ENCODE results near the gene LRRN4.

The LRRN4 gene

GRCh38 chr20:6045566-6045965 lies 8.3 kb downstream of the LRRN4 start:
- no peak for DNase-seq (ENCODE audit: extremely low read depth, insufficient read length)
- no peak overlapping the region for H3K4me3 ChIP-seq (replicated peaks; ENCODE audit: low read depth, low read length)
- no peaks in the 10 kb centered on the region for H3K27me3 ChIP-seq (replicated peaks; ENCODE audit: control insufficient read depth, insufficient read depth, low read length)
- H3K36me3 ChIP-seq (ENCODE audit: control insufficient read depth, insufficient read depth, low read length): peaks cover 3% of the 10 kb centered on the region
- TF ChIP-seq CTCF (IDR thresholded peaks at IDR 0.05; ENCODE audit: insufficient read depth, low read length, poor library complexity, severe bottlenecking): no peak

DNA sequence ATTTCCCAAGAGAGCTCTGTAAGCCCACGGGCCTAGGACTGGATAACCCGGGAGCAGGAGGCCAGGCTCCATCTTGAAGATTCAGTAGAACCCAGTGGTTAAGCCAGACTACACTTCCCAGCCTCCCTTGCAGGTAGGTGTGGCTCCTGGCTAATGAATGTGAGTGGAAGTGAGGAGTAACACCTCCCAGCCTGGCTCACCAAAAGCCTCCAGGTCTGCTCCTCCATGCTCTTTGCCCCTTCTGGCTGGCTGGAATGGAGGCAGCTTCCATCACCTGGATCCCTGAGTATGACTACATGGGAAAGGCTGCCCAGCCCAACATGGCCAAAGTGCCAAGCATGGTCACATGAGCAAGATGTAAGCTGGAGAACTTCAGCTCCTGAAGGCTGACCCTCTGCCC lies 9.7 kb downstream of the LRRN4 start:
- Histone ChIP-seq H3K27me3 (replicated peaks; ENCODE audit: control insufficient read depth, insufficient read depth, low read length) (no peaks in the 10 kb centered on the region), H3K36me3 (ENCODE audit: control insufficient read depth, insufficient read depth, low read length) (peaks cover 3% of the 10 kb centered on the region), H3K4me3 (replicated peaks; ENCODE audit: low read depth, low read length) (no peak overlapping the region)
- DNase-seq (ENCODE audit: extremely low read depth, insufficient read length): no peak
- TF ChIP-seq CTCF (IDR thresholded peaks at IDR 0.05; ENCODE audit: insufficient read depth, low read length, poor library complexity, severe bottlenecking): no peak

DNA sequence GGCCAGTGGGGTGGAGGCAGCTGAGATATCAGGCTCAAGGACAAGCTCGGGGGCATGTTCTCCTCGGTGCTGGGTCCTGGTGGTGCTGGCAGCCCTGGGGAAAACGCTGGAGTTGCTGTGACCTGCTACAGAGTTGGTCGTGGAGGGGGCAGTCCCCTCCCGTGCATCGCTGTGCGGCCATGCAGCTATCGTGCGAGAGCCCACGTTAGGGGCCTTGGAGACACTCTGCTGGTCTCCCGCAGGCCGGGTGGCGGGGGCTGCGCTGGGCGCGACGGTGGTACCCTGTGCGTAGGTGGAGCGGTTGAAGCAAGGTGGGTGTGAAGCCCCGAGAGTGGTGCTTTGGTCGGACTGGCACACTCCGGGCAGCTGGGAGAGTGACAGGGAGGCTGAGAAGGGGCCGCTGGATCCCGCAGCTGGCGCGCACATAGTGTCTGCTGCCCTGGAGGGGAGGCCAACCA lies 12.0 kb downstream of the LRRN4 start:
- no peak for DNase-seq (ENCODE audit: extremely low read depth, insufficient read length)
- no peak for TF ChIP-seq CTCF (IDR thresholded peaks at IDR 0.05; ENCODE audit: insufficient read depth, low read length, poor library complexity, severe bottlenecking)
- no peaks in the 10 kb centered on the region for H3K27me3 ChIP-seq (replicated peaks; ENCODE audit: control insufficient read depth, insufficient read depth, low read length)
- peaks cover 7% of the 10 kb centered on the region for H3K36me3 ChIP-seq (ENCODE audit: control insufficient read depth, insufficient read depth, low read length)
- no peak overlapping the region for H3K4me3 ChIP-seq (replicated peaks; ENCODE audit: low read depth, low read length)

GRCh38 chr20:6040958-6041807 lies 12.7 kb downstream of the LRRN4 start:
- TF ChIP-seq CTCF (IDR thresholded peaks at IDR 0.05; ENCODE audit: insufficient read depth, low read length, poor library complexity, severe bottlenecking): no peak
- no peak for DNase-seq (ENCODE audit: extremely low read depth, insufficient read length)
- Histone ChIP-seq H3K4me3 (replicated peaks; ENCODE audit: low read depth, low read length) (no peak overlapping the region), H3K36me3 (ENCODE audit: control insufficient read depth, insufficient read depth, low read length) (peaks cover 7% of the 10 kb centered on the region), H3K27me3 (replicated peaks; ENCODE audit: control insufficient read depth, insufficient read depth, low read length) (no peaks in the 10 kb centered on the region)

GRCh38 chr20:6040540-6040939 lies 13.3 kb downstream of the LRRN4 start:
- Histone ChIP-seq H3K36me3 (ENCODE audit: control insufficient read depth, insufficient read depth, low read length) (peaks cover 7% of the 10 kb centered on the region), H3K27me3 (replicated peaks; ENCODE audit: control insufficient read depth, insufficient read depth, low read length) (no peaks in the 10 kb centered on the region), H3K4me3 (replicated peaks; ENCODE audit: low read depth, low read length) (no peak overlapping the region)
- no peak for DNase-seq (ENCODE audit: extremely low read depth, insufficient read length)
- no peak for TF ChIP-seq CTCF (IDR thresholded peaks at IDR 0.05; ENCODE audit: insufficient read depth, low read length, poor library complexity, severe bottlenecking)
